SJSA1 (cell line): ENCODE measurements around the gene ARL13B. TPM values are rescaled to one million over a fixed set of nuclear protein-coding genes. Genes with fewer than 3 reads are reported as not detected.
A peak's percentile ranks its signal among the peaks of the same experiment; 100 is the strongest.
"Not testable (repeated sequence)": the region's sequence is repeated elsewhere in the genome, so short reads cannot be mapped to it uniquely, and the experiment has no call there.

Source experiments
- DNase-seq, 2 experiments: peaks; one replicate each; pipeline ENCODE4 v3.0.0-alpha.2; 2015 to 2020; ENCODE audit warnings: low spot score in 2 of 2, low read depth in 1 of 2
- H3K27ac ChIP-seq: fragments of 250-450 bp; sonication (Bioruptor Pico); 2 replicates; pipeline ENCODE4 v1.5.1; 2020; ENCODE audit warnings: mild to moderate bottlenecking, moderate library complexity
- H3K27me3 ChIP-seq: fragments of 250-450 bp; sonication (Bioruptor Pico); replicated peaks from 2 replicates; pipeline ENCODE4 v1.5.1; 2020; ENCODE audit warnings: mild to moderate bottlenecking, moderate library complexity
- H3K36me3 ChIP-seq: fragments of 250-450 bp; sonication (Bioruptor Pico); 2 replicates; pipeline ENCODE4 v1.5.1; 2020; ENCODE audit warnings: mild to moderate bottlenecking
- H3K4me1 ChIP-seq: fragments of 250-450 bp; sonication (Bioruptor Pico); replicated peaks from 2 replicates; pipeline ENCODE4 v1.6.1; 2021; ENCODE audit warnings: mild to moderate bottlenecking
- H3K4me3 ChIP-seq: fragments of 250-450 bp; sonication (Bioruptor Pico); 2 replicates; pipeline ENCODE4 v1.5.1; 2020; ENCODE audit warnings: mild to moderate bottlenecking
- H3K9me3 ChIP-seq: fragments of 250-450 bp; sonication (Bioruptor Pico); replicated peaks from 2 replicates; pipeline ENCODE4 v1.5.1; 2020; ENCODE audit warnings: mild to moderate bottlenecking
- total RNA-seq: library from RNA; depleted of rRNA; stranded (reverse); fragments of >200 nt; shearing (Covaris generic); gene quantifications from 2 replicates; pipeline ENCODE4 v1.2.3, GENCODE V29; 2014; rRNA removed

Gene ARL13B
- 14.8 and 16.0 TPM in 2 replicates for total RNA-seq

- H3K36me3 ChIP-seq: no peaks in the 10 kb centered on the region
- peak; percentile 94 to 97 for DNase-seq
- H3K27ac ChIP-seq: peak within 1 kb of the TSS; percentile 44
- peak within 1 kb of the TSS; percentile 61 for H3K4me3 ChIP-seq
- no peaks in the 10 kb centered on the region for H3K9me3 ChIP-seq
- H3K4me1 ChIP-seq: peaks cover 3% of the 10 kb centered on the region; the same call in 1 of the 2 replicates
- no peaks in the 10 kb centered on the region for H3K27me3 ChIP-seq
Observed at GRCh38 chr3:93979850-93980676, at the start of gene ARL13B. Gene ARL13B, plus strand, starts transcription at chr3:93980155. Its CDS starts 269 bp downstream, at chr3:93980424.

GRCh38 chr3:93931597-93932229 lies 48.2 kb upstream of the ARL13B start:
- no peak overlapping the region for H3K4me3 ChIP-seq
- H3K9me3 ChIP-seq: no peaks in the 10 kb centered on the region
- H3K27ac ChIP-seq: no peak overlapping the region
- no peak for DNase-seq
- no peaks in the 10 kb centered on the region for H3K4me1 ChIP-seq
- H3K36me3 ChIP-seq: no peaks in the 10 kb centered on the region
- H3K27me3 ChIP-seq: no peaks in the 10 kb centered on the region

GRCh38 chr3:93934366-93935046 lies 45.4 kb upstream of the ARL13B start:
- DNase-seq: no peak
- Histone ChIP-seq H3K4me1 (no peaks in the 10 kb centered on the region), H3K4me3 (no peak overlapping the region), H3K36me3 (no peaks in the 10 kb centered on the region), H3K27ac (no peak overlapping the region), H3K27me3 (no peaks in the 10 kb centered on the region), H3K9me3 (no peaks in the 10 kb centered on the region)

- no peak for DNase-seq
Observed at GRCh38 chr3:93936549-93936948, 43.4 kb upstream of the ARL13B start.

GRCh38 chr3:93937485-93937884 lies 42.5 kb upstream of the ARL13B start:
- H3K27me3 ChIP-seq, H3K4me1 ChIP-seq, H3K36me3 ChIP-seq, DNase-seq, H3K27ac ChIP-seq, H3K9me3 ChIP-seq, H3K4me3 ChIP-seq: not testable (repeated sequence)

More at GRCh38 chr3:93936549-93936948, 43.4 kb upstream of the ARL13B start:
- Histone ChIP-seq H3K9me3 (no peaks in the 10 kb centered on the region), H3K27ac (no peak overlapping the region), H3K4me3 (no peak overlapping the region), H3K36me3 (no peaks in the 10 kb centered on the region), H3K27me3 (no peaks in the 10 kb centered on the region), H3K4me1 (no peaks in the 10 kb centered on the region)

GRCh38 chr3:93949958-93950357 lies 30.0 kb upstream of the ARL13B start:
- not testable (repeated sequence) for H3K27me3 ChIP-seq, H3K4me3 ChIP-seq, H3K36me3 ChIP-seq, H3K9me3 ChIP-seq, H3K4me1 ChIP-seq, H3K27ac ChIP-seq, DNase-seq

- DNase-seq: no peak
- no peaks in the 10 kb centered on the region for H3K36me3 ChIP-seq
- H3K27ac ChIP-seq: no peak overlapping the region
- no peaks in the 10 kb centered on the region for H3K4me1 ChIP-seq
- no peaks in the 10 kb centered on the region for H3K9me3 ChIP-seq
- no peak overlapping the region for H3K4me3 ChIP-seq
- H3K27me3 ChIP-seq: no peaks in the 10 kb centered on the region
Observed at GRCh38 chr3:93961026-93961425, 18.9 kb upstream of the ARL13B start.

GRCh38 chr3:93961489-93961888 lies 18.5 kb upstream of the ARL13B start:
- Histone ChIP-seq H3K27ac (no peak overlapping the region), H3K9me3 (no peaks in the 10 kb centered on the region), H3K4me3 (no peak overlapping the region), H3K4me1 (no peaks in the 10 kb centered on the region), H3K27me3 (no peaks in the 10 kb centered on the region), H3K36me3 (no peaks in the 10 kb centered on the region)
- DNase-seq: no peak

GRCh38 chr3:93962798-93963197 lies 17.2 kb upstream of the ARL13B start:
- H3K36me3 ChIP-seq: no peaks in the 10 kb centered on the region
- no peaks in the 10 kb centered on the region for H3K9me3 ChIP-seq
- H3K27ac ChIP-seq: no peak overlapping the region
- no peak for DNase-seq
- H3K4me1 ChIP-seq: no peaks in the 10 kb centered on the region
- no peaks in the 10 kb centered on the region for H3K27me3 ChIP-seq
- H3K4me3 ChIP-seq: no peak overlapping the region

GRCh38 chr3:93965106-93965505 lies 14.8 kb upstream of the ARL13B start:
- H3K27ac ChIP-seq, H3K27me3 ChIP-seq, H3K36me3 ChIP-seq, H3K4me1 ChIP-seq, H3K4me3 ChIP-seq, DNase-seq, H3K9me3 ChIP-seq: not testable (repeated sequence)

- Histone ChIP-seq H3K4me3 (no peak overlapping the region), H3K27ac (no peak overlapping the region), H3K27me3 (no peaks in the 10 kb centered on the region), H3K36me3 (no peaks in the 10 kb centered on the region), H3K9me3 (no peaks in the 10 kb centered on the region), H3K4me1 (peaks cover 12% of the 10 kb centered on the region)
- DNase-seq: no peak
Observed at GRCh38 chr3:93969443-93969842, 10.5 kb upstream of the ARL13B start.

- Histone ChIP-seq H3K4me1 (peaks cover 12% of the 10 kb centered on the region), H3K9me3 (no peaks in the 10 kb centered on the region), H3K27ac (no peak overlapping the region), H3K4me3 (no peak overlapping the region), H3K27me3 (no peaks in the 10 kb centered on the region), H3K36me3 (no peaks in the 10 kb centered on the region)
- no peak for DNase-seq
Observed at GRCh38 chr3:93969997-93970396, 10.0 kb upstream of the ARL13B start.

- no peaks in the 10 kb centered on the region for H3K27me3 ChIP-seq
- no peaks in the 10 kb centered on the region for H3K9me3 ChIP-seq
- peak within 1 kb of the TSS; percentile 48 for H3K4me3 ChIP-seq
- peaks cover 12% of the 10 kb centered on the region for H3K4me1 ChIP-seq
- peak; percentile 61 to 72 for DNase-seq
- H3K36me3 ChIP-seq: no peaks in the 10 kb centered on the region
- peak within 1 kb of the TSS; percentile 36 for H3K27ac ChIP-seq
Observed at GRCh38 chr3:93973131-93974126, 6.5 kb upstream of the ARL13B start, which contains the start of gene PROS1. Gene PROS1, minus strand, starts transcription at chr3:93973896. Its CDS starts 147 bp downstream, at chr3:93973749.
